HEK293 (cell line): ENCODE measurements around the gene USP36.
A peak's percentile ranks its signal among the peaks of the same experiment; 100 is the strongest.

Experiments
- CTCF ChIA-PET: fragments of 350-600 bp; formaldehyde crosslinking; extraction: SDS; loops from one replicate; lab custom pipeline; 2021; ENCODE audit warnings: antibody characterized with exemption; lab: Yijun Ruan, JAX
- POLR2A ChIA-PET: fragments of 300-600 bp; formaldehyde crosslinking; extraction: SDS; loops from one replicate; lab custom pipeline; 2020; ENCODE audit warnings: antibody characterized with exemption, inconsistent platforms; lab: Yijun Ruan, JAX
- H3K27ac ChIP-seq: fragments of 200-500 bp; sonication (Bioruptor generic); 2 replicates; pipeline ENCODE4 v1.5.1; 2014; ENCODE audit warnings: low read depth, low read length, control low read depth, inconsistent platforms; ENCODE audit errors: extremely low read depth
- H3K36me3 ChIP-seq, 2 experiments: fragments of 200-500 bp in 1 of 2; sonication (Bioruptor generic) in 1 of 2; 1 replicate in 1 of 2; 2 replicates in 1 of 2; pipeline ENCODE4 v1.5.1; 2014 to 2017; ENCODE audit warnings: inconsistent platforms in 2 of 2, low read length in 2 of 2; ENCODE audit not compliant: control insufficient read depth in 2 of 2, insufficient read depth in 1 of 2
- H3K4me1 ChIP-seq: fragments of 200-500 bp; sonication (Bioruptor generic); 2 replicates; pipeline ENCODE4 v1.5.1; 2014; ENCODE audit warnings: mild to moderate bottlenecking, low read length, inconsistent platforms; ENCODE audit not compliant: control insufficient read depth, insufficient read depth
- H3K4me3 ChIP-seq: 2 replicates; pipeline ENCODE4 v1.5.1; 2011; ENCODE audit warnings: low read depth, mild to moderate bottlenecking, control low read depth, low read length, moderate library complexity
- H3K9me3 ChIP-seq: fragments of 200-500 bp; sonication (Bioruptor generic); 2 replicates; pipeline ENCODE4 v1.5.1; 2014; ENCODE audit warnings: low read depth, low read length, inconsistent platforms; ENCODE audit not compliant: control insufficient read depth, insufficient read depth
- BCL6B ChIP-seq: fragments of 450-650 bp; formaldehyde crosslinking; IDR thresholded peaks from 2 replicates; pipeline ENCODE4 v1.5.1; 2017; ENCODE audit warnings: missing biosample characterization, missing genetic modification characterization
- KLF1 ChIP-seq: fragments of 450-650 bp; formaldehyde crosslinking; IDR thresholded peaks from 2 replicates; pipeline ENCODE4 v1.5.1; 2016; ENCODE audit warnings: missing biosample characterization, missing genetic modification characterization
- KLF17 ChIP-seq: fragments of 450-650 bp; formaldehyde crosslinking; IDR thresholded peaks from 2 replicates; pipeline ENCODE4 v1.5.1; 2016; ENCODE audit warnings: missing biosample characterization, missing genetic modification characterization
- KLF9 ChIP-seq: fragments of 450-650 bp; formaldehyde crosslinking; IDR thresholded peaks from 2 replicates; pipeline ENCODE4 v1.5.1; 2016; ENCODE audit warnings: missing biosample characterization, missing genetic modification characterization, low read depth
- SALL2 ChIP-seq: fragments of 450-650 bp; formaldehyde crosslinking; IDR thresholded peaks from 2 replicates; pipeline ENCODE4 v1.5.0; 2017; ENCODE audit warnings: missing biosample characterization, mild to moderate bottlenecking, missing genetic modification characterization, borderline replicate concordance
- TRIM28 ChIP-seq: IDR thresholded peaks from 2 replicates; pipeline ENCODE4 v1.6.1; 2011; ENCODE audit warnings: low read length, control low read depth, borderline replicate concordance
- ZNF121 ChIP-seq: fragments of 450-650 bp; formaldehyde crosslinking; IDR thresholded peaks from 2 replicates; pipeline ENCODE4 v1.5.1; 2016; ENCODE audit warnings: missing biosample characterization, missing genetic modification characterization
- ZNF157 ChIP-seq: fragments of 450-650 bp; formaldehyde crosslinking; IDR thresholded peaks from 2 replicates; pipeline ENCODE4 v1.5.1; 2016; ENCODE audit warnings: missing biosample characterization, missing genetic modification characterization
- ZNF433 ChIP-seq: fragments of 450-650 bp; formaldehyde crosslinking; IDR thresholded peaks from 2 replicates; pipeline ENCODE4 v1.5.1; 2016; ENCODE audit warnings: missing biosample characterization, missing genetic modification characterization, low read depth
- ZNF544 ChIP-seq: fragments of 450-650 bp; formaldehyde crosslinking; IDR thresholded peaks from 2 replicates; pipeline ENCODE4 v1.5.0; 2017; ENCODE audit warnings: missing biosample characterization, missing genetic modification characterization
- ZNF639 ChIP-seq: fragments of 450-650 bp; formaldehyde crosslinking; IDR thresholded peaks from 2 replicates; pipeline ENCODE4 v1.5.1; 2016; ENCODE audit warnings: missing biosample characterization, missing genetic modification characterization
- ZNF660 ChIP-seq: fragments of 450-650 bp; IDR thresholded peaks from 2 replicates; pipeline ENCODE4 v1.5.1; 2018; ENCODE audit warnings: missing biosample characterization, mild to moderate bottlenecking, missing genetic modification characterization
- ZNF747 ChIP-seq: fragments of 450-650 bp; formaldehyde crosslinking; IDR thresholded peaks from 2 replicates; pipeline ENCODE4 v1.5.1; 2016; ENCODE audit warnings: missing biosample characterization, missing genetic modification characterization
- ZNF791 ChIP-seq: fragments of 450-650 bp; formaldehyde crosslinking; IDR thresholded peaks from 2 replicates; pipeline ENCODE4 v1.5.1; 2016; ENCODE audit warnings: missing biosample characterization, missing genetic modification characterization
- ZNF792 ChIP-seq: fragments of 450-650 bp; formaldehyde crosslinking; IDR thresholded peaks from 2 replicates; pipeline ENCODE4 v1.5.1; 2016; ENCODE audit warnings: missing biosample characterization, missing genetic modification characterization
- ZNF837 ChIP-seq: fragments of 450-650 bp; formaldehyde crosslinking; IDR thresholded peaks from 2 replicates; pipeline ENCODE4 v1.5.1; 2016; ENCODE audit warnings: missing biosample characterization, missing genetic modification characterization
- ZSCAN16 ChIP-seq: fragments of 450-650 bp; formaldehyde crosslinking; IDR thresholded peaks from 2 replicates; pipeline ENCODE4 v1.5.1; 2016; ENCODE audit warnings: missing biosample characterization, missing genetic modification characterization
- TF ChIP-seq, protein P1 (sequence below): fragments of 450-650 bp; formaldehyde crosslinking; IDR thresholded peaks from 2 replicates; pipeline ENCODE4 v1.5.1; 2017; ENCODE audit warnings: missing biosample characterization, missing genetic modification characterization
- TF ChIP-seq, protein P2 (sequence below): fragments of 450-650 bp; formaldehyde crosslinking; optimal IDR thresholded peaks from 2 replicates; pipeline ENCODE3; 2016; ENCODE audit warnings: missing biosample characterization, mild to moderate bottlenecking, missing genetic modification characterization

Gene USP36

GRCh38 chr17:78834571-78834970, 6.0 kb downstream of the USP36 start:
- ChIA-PET POLR2A (no interaction called here), CTCF (interaction anchor here (0.6 to 1.6 kb wide), 2 partner anchors 31 to 557 kb away, joined by 4 to 5 read pairs; no protein-coding TSS in a partner anchor)
- TF ChIP-seq ZNF639 (tag by site-specific recombination), result no peak
- TF ChIP-seq ZNF121 (tag by site-specific recombination), result peak; percentile 74; the same call in 1 of the 2 replicates

DNA sequence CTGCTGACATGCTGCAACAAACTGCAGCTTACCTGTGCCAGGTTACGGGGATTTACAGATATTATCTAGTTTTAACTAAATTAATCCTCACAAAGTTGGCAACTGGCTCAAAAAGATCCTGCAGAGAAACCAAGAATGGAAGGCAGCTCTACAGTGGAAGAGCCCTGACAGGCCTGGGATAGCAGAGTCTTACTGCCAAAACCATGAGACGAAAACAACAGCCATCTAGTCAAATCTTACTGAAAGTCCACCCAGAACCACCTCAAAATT, 8.1 kb downstream of the USP36 start:
- H3K27ac ChIP-seq, result no peak overlapping the region
- peaks cover 73 to 96% of the 10 kb centered on the region in 2 experiments for H3K36me3 ChIP-seq
- TF ChIP-seq ZNF544 (tag by site-specific recombination) (no peak), ZSCAN16 (tag by site-specific recombination) (no peak), ZNF791 (tag by site-specific recombination) (no peak), ZNF157 (no peak), SALL2 (no peak), ZNF660 (tag by site-specific recombination) (no peak), BCL6B (no peak), TRIM28 (no peak), ZNF792 (tag by site-specific recombination) (no peak), ZNF433 (tag by site-specific recombination) (no peak), KLF1 (tag by site-specific recombination) (no peak), KLF17 (no peak), KLF9 (tag by site-specific recombination) (no peak), ZNF837 (tag by site-specific recombination) (no peak), ZNF747 (tag by site-specific recombination) (no peak)
- TF ChIP-seq, protein P1, sequence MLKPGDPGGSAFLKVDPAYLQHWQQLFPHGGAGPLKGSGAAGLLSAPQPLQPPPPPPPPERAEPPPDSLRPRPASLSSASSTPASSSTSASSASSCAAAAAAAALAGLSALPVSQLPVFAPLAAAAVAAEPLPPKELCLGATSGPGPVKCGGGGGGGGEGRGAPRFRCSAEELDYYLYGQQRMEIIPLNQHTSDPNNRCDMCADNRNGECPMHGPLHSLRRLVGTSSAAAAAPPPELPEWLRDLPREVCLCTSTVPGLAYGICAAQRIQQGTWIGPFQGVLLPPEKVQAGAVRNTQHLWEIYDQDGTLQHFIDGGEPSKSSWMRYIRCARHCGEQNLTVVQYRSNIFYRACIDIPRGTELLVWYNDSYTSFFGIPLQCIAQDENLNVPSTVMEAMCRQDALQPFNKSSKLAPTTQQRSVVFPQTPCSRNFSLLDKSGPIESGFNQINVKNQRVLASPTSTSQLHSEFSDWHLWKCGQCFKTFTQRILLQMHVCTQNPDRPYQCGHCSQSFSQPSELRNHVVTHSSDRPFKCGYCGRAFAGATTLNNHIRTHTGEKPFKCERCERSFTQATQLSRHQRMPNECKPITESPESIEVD (tag by site-specific recombination), result no peak
- TF ChIP-seq, protein P2, sequence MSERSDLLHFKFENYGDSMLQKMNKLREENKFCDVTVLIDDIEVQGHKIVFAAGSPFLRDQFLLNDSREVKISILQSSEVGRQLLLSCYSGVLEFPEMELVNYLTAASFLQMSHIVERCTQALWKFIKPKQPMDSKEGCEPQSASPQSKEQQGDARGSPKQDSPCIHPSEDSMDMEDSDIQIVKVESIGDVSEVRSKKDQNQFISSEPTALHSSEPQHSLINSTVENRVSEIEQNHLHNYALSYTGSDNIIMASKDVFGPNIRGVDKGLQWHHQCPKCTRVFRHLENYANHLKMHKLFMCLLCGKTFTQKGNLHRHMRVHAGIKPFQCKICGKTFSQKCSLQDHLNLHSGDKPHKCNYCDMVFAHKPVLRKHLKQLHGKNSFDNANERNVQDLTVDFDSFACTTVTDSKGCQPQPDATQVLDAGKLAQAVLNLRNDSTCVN, result no peak
- no peaks in the 10 kb centered on the region for H3K9me3 ChIP-seq
- no peaks in the 10 kb centered on the region for H3K4me1 ChIP-seq
- ChIA-PET CTCF (interaction anchor here (0.5 kb wide), 1 partner anchor 177 kb away, joined by 3 read pairs; the partner anchor contains the start of gene CANT1), POLR2A (no interaction called here)
- no peak overlapping the region for H3K4me3 ChIP-seq

More at GRCh38 chr17:78834571-78834970, 6.0 kb downstream of the USP36 start:
- H3K4me1 ChIP-seq, result peaks cover 5% of the 10 kb centered on the region; the same call in 1 of the 2 replicates
- no peaks in the 10 kb centered on the region for H3K9me3 ChIP-seq
- H3K4me3 ChIP-seq, result no peak overlapping the region
- H3K36me3 ChIP-seq, result peaks cover 73 to 85% of the 10 kb centered on the region in 2 experiments
- H3K27ac ChIP-seq, result no peak overlapping the region
